ENCODE results near the gene APLP1. TPM values are rescaled to one million over a fixed set of nuclear protein-coding genes. Genes with fewer than 3 reads are reported as not detected.
A peak's percentile ranks its signal among the peaks of the same experiment; 100 is the strongest.

Gene APLP1
- total RNA-seq, 4 donors from 2014 or later: 0.44 to 1.7 (median 0.76) TPM; not detected in 1

GRCh38 chr19:35843676-35844481 is 24.5 kb upstream of the APLP1 start:
- no peak for DNase-seq
- intact Hi-C loops (cut with DNase I): no loop called here
- H3K36me3 ChIP-seq: no peaks in the 10 kb centered on the region
- 9 to 50% methylated on average over 1 to 8 of the region's 42 CpGs for WGBS, 2 donors
- no peak for TF ChIP-seq POLR2A (IDR thresholded peaks at IDR 0.05)
- TF ChIP-seq, protein P1, sequence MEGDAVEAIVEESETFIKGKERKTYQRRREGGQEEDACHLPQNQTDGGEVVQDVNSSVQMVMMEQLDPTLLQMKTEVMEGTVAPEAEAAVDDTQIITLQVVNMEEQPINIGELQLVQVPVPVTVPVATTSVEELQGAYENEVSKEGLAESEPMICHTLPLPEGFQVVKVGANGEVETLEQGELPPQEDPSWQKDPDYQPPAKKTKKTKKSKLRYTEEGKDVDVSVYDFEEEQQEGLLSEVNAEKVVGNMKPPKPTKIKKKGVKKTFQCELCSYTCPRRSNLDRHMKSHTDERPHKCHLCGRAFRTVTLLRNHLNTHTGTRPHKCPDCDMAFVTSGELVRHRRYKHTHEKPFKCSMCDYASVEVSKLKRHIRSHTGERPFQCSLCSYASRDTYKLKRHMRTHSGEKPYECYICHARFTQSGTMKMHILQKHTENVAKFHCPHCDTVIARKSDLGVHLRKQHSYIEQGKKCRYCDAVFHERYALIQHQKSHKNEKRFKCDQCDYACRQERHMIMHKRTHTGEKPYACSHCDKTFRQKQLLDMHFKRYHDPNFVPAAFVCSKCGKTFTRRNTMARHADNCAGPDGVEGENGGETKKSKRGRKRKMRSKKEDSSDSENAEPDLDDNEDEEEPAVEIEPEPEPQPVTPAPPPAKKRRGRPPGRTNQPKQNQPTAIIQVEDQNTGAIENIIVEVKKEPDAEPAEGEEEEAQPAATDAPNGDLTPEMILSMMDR (IDR thresholded peaks at IDR 0.05): no peak
- H3K27ac ChIP-seq: no peak overlapping the region
- peaks cover 9 to 73% (median 18%) of the 10 kb centered on the region in 4 donors for H3K27me3 ChIP-seq
- peaks cover 13 to 22% (median 14%) of the 10 kb centered on the region in 3 donors for H3K4me1 ChIP-seq
- peaks cover 0 to 5% (median 0%) of the 10 kb centered on the region in 3 donors for H3K9me3 ChIP-seq
- H3K4me3 ChIP-seq: no peak overlapping the region

- WGBS, 2 donors: 55 to 56% methylated on average over 16 of the region's 16 CpGs
- no peak for TF ChIP-seq POLR2A (IDR thresholded peaks at IDR 0.05)
- TF ChIP-seq, protein P1 (IDR thresholded peaks at IDR 0.05): no peak
Measured at GRCh38 chr19:35844482-35845214, 23.7 kb upstream of the APLP1 start.

DNA sequence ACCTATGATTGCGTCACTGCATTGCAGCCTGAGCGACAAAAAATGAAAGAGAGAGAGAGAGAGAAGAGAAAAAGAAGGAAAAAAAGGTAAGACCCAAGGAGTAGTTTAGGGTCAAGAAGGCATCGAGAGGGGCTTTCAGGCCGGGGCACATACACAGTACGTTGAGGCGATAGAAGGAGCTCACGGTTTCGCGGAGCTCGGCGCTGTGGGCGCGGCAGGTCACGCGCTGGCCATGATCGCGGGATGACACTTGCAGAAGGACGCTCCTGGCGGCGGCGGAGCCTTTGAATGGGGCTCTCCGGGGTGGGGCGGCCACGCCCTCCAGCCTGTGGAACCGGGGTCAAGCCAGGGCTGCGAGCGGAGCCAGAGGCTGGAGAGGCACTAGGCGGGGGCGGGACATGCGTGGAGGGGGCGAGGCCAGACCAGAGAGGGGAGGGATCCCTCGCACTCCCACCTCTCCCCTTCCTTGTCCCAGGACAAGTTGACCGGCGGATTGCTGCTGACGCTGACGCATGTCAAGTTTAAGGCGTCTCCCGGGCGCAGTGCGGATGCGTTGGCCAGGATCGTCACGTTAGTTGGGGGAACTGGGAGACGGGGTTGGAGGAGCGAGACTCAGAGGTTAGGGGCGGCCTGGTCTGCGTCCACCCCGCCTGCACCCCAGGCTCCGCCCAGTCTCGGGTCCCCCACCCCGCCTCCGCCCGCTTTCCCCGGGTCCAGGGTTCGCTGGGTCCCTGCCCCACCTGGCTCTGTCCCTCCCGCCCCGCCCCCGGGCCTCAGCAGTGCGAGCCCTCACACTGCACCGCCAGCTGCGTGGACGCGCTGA is 22.9 kb upstream of the APLP1 start:
- H3K36me3 ChIP-seq: no peaks in the 10 kb centered on the region
- peak overlapping the region in 3 of 4 donors; percentile 10 to 48 (median 28) for H3K4me3 ChIP-seq
- DNase-seq: no peak
- TF ChIP-seq, protein P1 (IDR thresholded peaks at IDR 0.05): no peak
- TF ChIP-seq POLR2A (IDR thresholded peaks at IDR 0.05): no peak
- 5 to 17% methylated on average over 17 to 35 of the region's 63 CpGs for WGBS, 2 donors
- H3K9me3 ChIP-seq: no peaks in the 10 kb centered on the region
- intact Hi-C loops (cut with DNase I): no loop called here
- H3K27ac ChIP-seq: no peak overlapping the region
- peaks cover 13 to 22% (median 14%) of the 10 kb centered on the region in 3 donors for H3K4me1 ChIP-seq
- H3K27me3 ChIP-seq: peaks cover 9 to 88% (median 18%) of the 10 kb centered on the region in 4 donors

More at GRCh38 chr19:35844482-35845214, 23.7 kb upstream of the APLP1 start:
- Histone ChIP-seq H3K9me3 (no peaks in the 10 kb centered on the region), H3K27me3 (peaks cover 9 to 80% (median 18%) of the 10 kb centered on the region in 4 donors), H3K4me1 (peaks cover 13 to 22% (median 14%) of the 10 kb centered on the region in 3 donors), H3K4me3 (peak overlapping the region in 2 of 4 donors; percentile 10 to 28), H3K27ac (no peak overlapping the region), H3K36me3 (no peaks in the 10 kb centered on the region)
- no peak for DNase-seq
- intact Hi-C loops (cut with DNase I): no loop called here

DNA sequence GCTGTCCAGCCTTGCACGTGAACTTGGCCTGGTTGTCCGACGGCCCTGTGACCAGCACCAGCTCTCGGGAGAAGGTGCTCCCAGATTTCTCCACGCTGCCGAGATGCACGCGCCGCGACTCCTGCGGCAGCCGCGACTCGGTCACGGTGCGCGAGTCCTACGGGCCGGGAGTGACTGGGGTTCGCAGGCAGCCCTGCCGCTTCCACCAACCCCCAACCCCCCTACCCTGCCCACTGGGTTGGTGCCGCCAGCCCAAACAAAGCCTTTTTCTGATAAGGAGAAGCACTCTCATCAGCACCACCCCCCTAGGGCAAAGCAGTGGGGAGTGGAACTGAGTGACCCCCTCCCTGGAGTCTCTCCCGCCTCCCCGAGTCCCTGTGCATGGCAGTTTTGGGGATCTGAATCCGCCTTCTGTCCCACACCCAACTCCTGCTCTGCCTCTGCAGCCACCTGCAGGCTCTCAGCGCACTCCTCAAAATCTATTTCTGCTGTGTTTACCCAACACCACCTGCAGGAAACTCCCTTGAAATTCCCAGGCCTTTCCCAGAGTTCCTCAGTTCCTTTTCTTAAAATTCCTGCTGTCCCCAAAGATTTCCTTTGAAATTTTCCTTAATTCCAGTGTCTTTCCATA is 22.2 kb upstream of the APLP1 start:
- H3K9me3 ChIP-seq: no peaks in the 10 kb centered on the region
- peak overlapping the region in 3 of 4 donors; percentile 10 to 48 (median 28) for H3K4me3 ChIP-seq
- H3K36me3 ChIP-seq: no peaks in the 10 kb centered on the region
- no peak for TF ChIP-seq POLR2A (IDR thresholded peaks at IDR 0.05)
- TF ChIP-seq, protein P1 (IDR thresholded peaks at IDR 0.05): no peak
- intact Hi-C loops (cut with DNase I): no loop called here
- peaks cover 9 to 95% (median 18%) of the 10 kb centered on the region in 4 donors for H3K27me3 ChIP-seq
- H3K4me1 ChIP-seq: peaks cover 13 to 22% (median 14%) of the 10 kb centered on the region in 3 donors
- no peak overlapping the region for H3K27ac ChIP-seq
- WGBS, 2 donors: 0 to 6% methylated on average over 2 to 3 of the region's 26 CpGs
- DNase-seq: no peak

Data from esophagus squamous epithelium (tissue), 5 donors.